ENCODE results near the gene TSN. TPM values are rescaled to one million over a fixed set of nuclear protein-coding genes. Genes with fewer than 3 reads are reported as not detected.

TSN gene
- polyA plus RNA-seq, 1 of the 3 experiments (the other 2 are of a cell fraction): 26.1 TPM

- H3K9me2 ChIP-seq: no peaks in the 10 kb centered on the region
- no peaks in the 10 kb centered on the region for H3K9me3 ChIP-seq
- no peaks in the 10 kb centered on the region for H3F3A ChIP-seq (replicated peaks; ENCODE audit: insufficient read depth)
- no peak for TF ChIP-seq JUND (IDR thresholded peaks at IDR 0.05)
- TF ChIP-seq FOSL2 (IDR thresholded peaks at IDR 0.05; ENCODE audit: borderline replicate concordance, low read depth): no peak
- POLR2A ChIA-PET: interaction anchor here (1.0 kb wide), 1 partner anchor 14 kb away, joined by 3 read pairs; no protein-coding TSS in a partner anchor
- no peak for DNase-seq
- no peaks in the 10 kb centered on the region for H3K79me2 ChIP-seq (ENCODE audit: insufficient read depth)
- no peak overlapping the region for H2AFZ ChIP-seq (ENCODE audit: low read depth)
- WGBS (ENCODE audit: low lambda C conversion rate): 44% methylated on average over 6 of the region's 6 CpGs
- H4K20me1 ChIP-seq (ENCODE audit: insufficient read depth): no peaks in the 10 kb centered on the region
- no peaks in the 10 kb centered on the region for H3K27me3 ChIP-seq (ENCODE audit: insufficient read depth)
- H3K9ac ChIP-seq: no peak overlapping the region
- CTCF ChIA-PET: no interaction called here
- no peak overlapping the region for H3K4me2 ChIP-seq
- H3K4me3 ChIP-seq (ENCODE audit: low read depth in 2 of 2, low read length in 1 of 2): no peak overlapping the region
- peaks cover 0 to 5% of the 10 kb centered on the region in 2 experiments; a peak in 1 of 4 replicates for H3K4me1 ChIP-seq (ENCODE audit: control insufficient read depth in 1 of 2, insufficient read depth in 2 of 2, low read depth in 1 of 2, low read length in 1 of 2)
- H3K36me3 ChIP-seq (replicated peaks in 1 of 2; ENCODE audit: control insufficient read depth in 1 of 2, insufficient read depth in 2 of 2, low read length in 1 of 2): no peaks in the 10 kb centered on the region
- no peak overlapping the region for H3K27ac ChIP-seq (ENCODE audit: low read depth in 2 of 2, low read length in 1 of 2)
These were observed 36.4 kb downstream of the TSN start for GRCh38 chr2:121791801-121792221.

- Histone ChIP-seq H4K20me1 (ENCODE audit: insufficient read depth) (no peaks in the 10 kb centered on the region), H3K4me3 (ENCODE audit: low read depth in 2 of 2, low read length in 1 of 2) (no peak overlapping the region), H3K9ac (no peak overlapping the region), H3F3A (replicated peaks; ENCODE audit: insufficient read depth) (no peaks in the 10 kb centered on the region), H3K27me3 (ENCODE audit: insufficient read depth) (no peaks in the 10 kb centered on the region), H3K4me2 (no peak overlapping the region), H3K4me1 (ENCODE audit: control insufficient read depth in 1 of 2, insufficient read depth in 2 of 2, low read depth in 1 of 2, low read length in 1 of 2) (peaks cover 0 to 5% of the 10 kb centered on the region in 2 experiments; a peak in 1 of 4 replicates), H3K27ac (ENCODE audit: low read depth in 2 of 2, low read length in 1 of 2) (no peak overlapping the region), H3K9me2 (no peaks in the 10 kb centered on the region), H3K9me3 (no peaks in the 10 kb centered on the region), H3K36me3 (replicated peaks in 1 of 2; ENCODE audit: control insufficient read depth in 1 of 2, insufficient read depth in 2 of 2, low read length in 1 of 2) (no peaks in the 10 kb centered on the region), H3K79me2 (ENCODE audit: insufficient read depth) (no peaks in the 10 kb centered on the region), H2AFZ (ENCODE audit: low read depth) (no peak overlapping the region)
- TF ChIP-seq YY1 (IDR thresholded peaks at IDR 0.05; ENCODE audit: low read depth) (no peak), CTCF (IDR thresholded peaks at IDR 0.05) (no peak)
- POLR2A ChIA-PET: no interaction called here
- no peak for DNase-seq
- CTCF ChIA-PET: interaction anchor here (0.6 kb wide), 1 partner anchor 104 kb away, joined by 3 read pairs; no protein-coding TSS in a partner anchor
- WGBS (ENCODE audit: low lambda C conversion rate): 66% methylated on average over 3 of the region's 3 CpGs
These were observed 38.4 kb downstream of the TSN start for GRCh38 chr2:121793816-121794215.

- Histone ChIP-seq H3K36me3 (replicated peaks in 1 of 2; ENCODE audit: control insufficient read depth in 1 of 2, insufficient read depth in 2 of 2, low read length in 1 of 2) (no peaks in the 10 kb centered on the region), H2AFZ (ENCODE audit: low read depth) (no peak overlapping the region), H3K4me2 (no peak overlapping the region), H3K4me1 (ENCODE audit: control insufficient read depth in 1 of 2, insufficient read depth in 2 of 2, low read depth in 1 of 2, low read length in 1 of 2) (peaks cover 0 to 5% of the 10 kb centered on the region in 2 experiments; a peak in 1 of 4 replicates), H3K27me3 (ENCODE audit: insufficient read depth) (no peaks in the 10 kb centered on the region), H3K9ac (no peak overlapping the region), H4K20me1 (ENCODE audit: insufficient read depth) (no peaks in the 10 kb centered on the region), H3K27ac (ENCODE audit: low read depth in 2 of 2, low read length in 1 of 2) (no peak overlapping the region), H3F3A (replicated peaks; ENCODE audit: insufficient read depth) (no peaks in the 10 kb centered on the region), H3K4me3 (ENCODE audit: low read depth in 2 of 2, low read length in 1 of 2) (no peak overlapping the region), H3K9me3 (no peaks in the 10 kb centered on the region), H3K9me2 (no peaks in the 10 kb centered on the region), H3K79me2 (ENCODE audit: insufficient read depth) (no peaks in the 10 kb centered on the region)
- ChIA-PET POLR2A (no interaction called here), CTCF (interaction anchor here (0.6 kb wide), 1 partner anchor 103 kb away, joined by 3 read pairs; no protein-coding TSS in a partner anchor)
- WGBS (ENCODE audit: low lambda C conversion rate): 66% methylated on average over 6 of the region's 6 CpGs
- TF ChIP-seq NRF1 (IDR thresholded peaks at IDR 0.05; ENCODE audit: low read depth, low read length): no peak
- TF ChIP-seq NFIC (IDR thresholded peaks at IDR 0.05; ENCODE audit: borderline replicate concordance): no peak
- TF ChIP-seq TCF12 (IDR thresholded peaks at IDR 0.05): no peak
- TF ChIP-seq SIN3A (IDR thresholded peaks at IDR 0.05; ENCODE audit: borderline replicate concordance, low read depth, low read length): no peak
- TF ChIP-seq POLR2AphosphoS5 (IDR thresholded peaks at IDR 0.05; ENCODE audit: low read depth, low read length): no peak
- no peak for TF ChIP-seq RFX5 (IDR thresholded peaks at IDR 0.05; ENCODE audit: low read length)
- no peak for TF ChIP-seq ELF1 (IDR thresholded peaks at IDR 0.05)
- no peak for TF ChIP-seq TEAD4 (IDR thresholded peaks at IDR 0.05; ENCODE audit: borderline replicate concordance, insufficient read depth)
- no peak for TF ChIP-seq YY1 (IDR thresholded peaks at IDR 0.05; ENCODE audit: low read depth)
- no peak for TF ChIP-seq TAF1 (IDR thresholded peaks at IDR 0.05; ENCODE audit: borderline replicate concordance, low read depth, low read length)
- no peak for TF ChIP-seq REST (IDR thresholded peaks at IDR 0.05; ENCODE audit: low read depth, low read length)
- TF ChIP-seq FOSL2 (IDR thresholded peaks at IDR 0.05; ENCODE audit: borderline replicate concordance, low read depth): no peak
- TF ChIP-seq CTCF (IDR thresholded peaks at IDR 0.05): no peak
- TF ChIP-seq RAD21 (IDR thresholded peaks at IDR 0.05; ENCODE audit: low read length): no peak
- no peak for DNase-seq
These were observed 38.8 kb downstream of the TSN start for GRCh38 chr2:121794233-121794632.

All from SK-N-SH (cell line).